ENCODE measurements around the gene PCCA.

PCCA gene

GRCh38 chr13:100508996-100509395, 420.1 kb downstream of the PCCA start:
- no peak for ATAC-seq
- TF ChIP-seq RARB (CRISPR knock-in tag; IDR thresholded peaks at IDR 0.05) (no peak), ZFP3 (CRISPR knock-in tag; IDR thresholded peaks at IDR 0.05) (no peak), ZFP30 (CRISPR knock-in tag; IDR thresholded peaks at IDR 0.05) (no peak), GLIS3 (CRISPR knock-in tag; IDR thresholded peaks at IDR 0.05) (no peak), SNAI2 (CRISPR knock-in tag; IDR thresholded peaks at IDR 0.05) (no peak)

DNA sequence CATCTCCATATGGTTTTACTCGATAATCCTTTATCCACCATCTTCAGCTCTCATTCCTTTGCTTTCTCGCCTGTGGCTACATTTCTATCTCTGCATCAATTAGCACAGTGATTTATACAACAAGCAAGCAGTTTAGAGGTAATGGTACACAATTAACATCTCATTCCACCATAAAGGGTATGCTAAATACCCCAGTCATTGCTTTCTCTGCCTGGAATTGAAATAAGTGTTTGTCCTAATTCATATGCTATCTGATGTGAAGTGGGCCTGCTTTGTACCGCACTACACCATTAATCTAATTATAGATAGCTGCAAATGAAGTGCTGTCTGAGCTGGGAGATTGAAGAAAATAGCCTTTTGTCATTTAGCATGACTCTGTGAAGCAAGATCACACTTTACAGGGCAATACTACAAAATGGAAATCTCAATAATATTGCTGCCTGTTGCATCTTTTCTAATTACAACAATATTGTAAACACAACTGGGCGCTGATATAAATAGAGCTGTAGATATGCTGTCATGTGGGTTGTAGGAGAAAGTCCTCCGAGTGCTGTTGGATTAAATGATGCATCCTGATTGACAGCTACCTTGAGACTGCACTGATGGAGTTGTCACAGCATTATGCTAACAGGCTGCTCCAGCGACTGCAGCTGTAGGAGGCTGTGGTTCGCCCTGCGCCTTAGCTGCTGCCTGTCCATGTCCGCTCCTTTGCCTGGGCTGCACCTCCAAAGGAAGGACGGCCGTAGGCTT, 421.5 kb downstream of the PCCA start:
- ATAC-seq = no peak
- no peak for TF ChIP-seq PATZ1 (CRISPR knock-in tag; IDR thresholded peaks at IDR 0.05; ENCODE audit: borderline replicate concordance)
- peak; percentile 83 for TF ChIP-seq TCF4 (CRISPR knock-in tag; IDR thresholded peaks at IDR 0.05; ENCODE audit: borderline replicate concordance)

DNA sequence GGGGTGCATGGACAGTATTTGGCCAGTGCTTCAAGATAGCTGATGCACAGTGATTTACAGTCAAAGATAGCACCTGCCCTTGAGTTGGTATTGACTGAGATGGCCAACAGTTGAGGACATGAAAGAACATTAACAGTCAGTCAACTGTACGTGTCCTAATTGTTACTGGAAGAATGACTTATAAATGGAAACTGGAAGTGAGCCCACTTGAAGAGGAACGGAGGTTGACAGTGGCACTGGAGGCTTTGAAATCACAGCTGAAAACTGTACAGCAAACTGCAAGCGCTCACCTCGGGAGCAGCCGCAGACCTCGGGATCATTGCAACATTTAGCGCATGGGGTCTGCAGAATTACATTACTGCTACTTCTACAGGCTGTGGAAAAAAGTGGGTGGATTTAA, 422.6 kb downstream of the PCCA start:
- TF ChIP-seq TCF4 (CRISPR knock-in tag; IDR thresholded peaks at IDR 0.05; ENCODE audit: borderline replicate concordance) (no peak), SNAI2 (CRISPR knock-in tag; IDR thresholded peaks at IDR 0.05) (no peak), ESRRG (CRISPR knock-in tag; IDR thresholded peaks at IDR 0.05) (no peak), PATZ1 (CRISPR knock-in tag; IDR thresholded peaks at IDR 0.05; ENCODE audit: borderline replicate concordance) (no peak), ZFP3 (CRISPR knock-in tag; IDR thresholded peaks at IDR 0.05) (no peak), ZNF70 (CRISPR knock-in tag; IDR thresholded peaks at IDR 0.05) (no peak), BACH2 (CRISPR knock-in tag; IDR thresholded peaks at IDR 0.05; ENCODE audit: borderline replicate concordance) (no peak), RARB (CRISPR knock-in tag; IDR thresholded peaks at IDR 0.05) (no peak), TOX (CRISPR knock-in tag; IDR thresholded peaks at IDR 0.05; ENCODE audit: borderline replicate concordance) (no peak), ZC3H10 (CRISPR knock-in tag; IDR thresholded peaks at IDR 0.05) (no peak), ARNTL (CRISPR knock-in tag; IDR thresholded peaks at IDR 0.05; ENCODE audit: borderline replicate concordance, low read depth) (no peak), CSDC2 (CRISPR knock-in tag; IDR thresholded peaks at IDR 0.05) (no peak), PPARA (CRISPR knock-in tag; IDR thresholded peaks at IDR 0.05; ENCODE audit: borderline replicate concordance) (no peak), CSRNP3 (CRISPR knock-in tag; IDR thresholded peaks at IDR 0.05) (no peak), ISL1 (CRISPR knock-in tag; IDR thresholded peaks at IDR 0.05) (no peak), OSR1 (CRISPR knock-in tag; IDR thresholded peaks at IDR 0.05) (no peak)
- TF ChIP-seq, protein P1, sequence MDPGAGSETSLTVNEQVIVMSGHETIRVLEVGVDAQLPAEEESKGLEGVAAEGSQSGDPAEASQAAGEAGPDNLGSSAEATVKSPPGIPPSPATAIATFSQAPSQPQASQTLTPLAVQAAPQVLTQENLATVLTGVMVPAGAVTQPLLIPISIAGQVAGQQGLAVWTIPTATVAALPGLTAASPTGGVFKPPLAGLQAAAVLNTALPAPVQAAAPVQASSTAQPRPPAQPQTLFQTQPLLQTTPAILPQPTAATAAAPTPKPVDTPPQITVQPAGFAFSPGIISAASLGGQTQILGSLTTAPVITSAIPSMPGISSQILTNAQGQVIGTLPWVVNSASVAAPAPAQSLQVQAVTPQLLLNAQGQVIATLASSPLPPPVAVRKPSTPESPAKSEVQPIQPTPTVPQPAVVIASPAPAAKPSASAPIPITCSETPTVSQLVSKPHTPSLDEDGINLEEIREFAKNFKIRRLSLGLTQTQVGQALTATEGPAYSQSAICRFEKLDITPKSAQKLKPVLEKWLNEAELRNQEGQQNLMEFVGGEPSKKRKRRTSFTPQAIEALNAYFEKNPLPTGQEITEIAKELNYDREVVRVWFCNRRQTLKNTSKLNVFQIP (CRISPR knock-in tag; IDR thresholded peaks at IDR 0.05; ENCODE audit: borderline replicate concordance, low read depth) = no peak
- ATAC-seq = no peak

- TF ChIP-seq GLIS3 (CRISPR knock-in tag; IDR thresholded peaks at IDR 0.05) = no peak
- no peak for TF ChIP-seq ZNF8 (CRISPR knock-in tag; IDR thresholded peaks at IDR 0.05)
- TF ChIP-seq ARNTL (CRISPR knock-in tag; IDR thresholded peaks at IDR 0.05; ENCODE audit: borderline replicate concordance, low read depth) = no peak
- TF ChIP-seq ZC3H10 (CRISPR knock-in tag; IDR thresholded peaks at IDR 0.05) = no peak
- no peak for TF ChIP-seq PATZ1 (CRISPR knock-in tag; IDR thresholded peaks at IDR 0.05; ENCODE audit: borderline replicate concordance)
- no peak for TF ChIP-seq PPARA (CRISPR knock-in tag; IDR thresholded peaks at IDR 0.05; ENCODE audit: borderline replicate concordance)
- no peak for ATAC-seq
These were observed 423.5 kb downstream of the PCCA start for GRCh38 chr13:100512422-100512821.

Measured in SK-N-SH treated with all-trans-retinoic acid at 6 μM for 48 hours (cell line).